ENCODE results near the gene KRT81. TPM values are rescaled to one million over a fixed set of nuclear protein-coding genes. Genes with fewer than 3 reads are reported as not detected.

The KRT81 gene
- total and polyA plus RNA-seq, 2 experiments from 2014 or later = 0.11 to 0.34 TPM

DNA sequence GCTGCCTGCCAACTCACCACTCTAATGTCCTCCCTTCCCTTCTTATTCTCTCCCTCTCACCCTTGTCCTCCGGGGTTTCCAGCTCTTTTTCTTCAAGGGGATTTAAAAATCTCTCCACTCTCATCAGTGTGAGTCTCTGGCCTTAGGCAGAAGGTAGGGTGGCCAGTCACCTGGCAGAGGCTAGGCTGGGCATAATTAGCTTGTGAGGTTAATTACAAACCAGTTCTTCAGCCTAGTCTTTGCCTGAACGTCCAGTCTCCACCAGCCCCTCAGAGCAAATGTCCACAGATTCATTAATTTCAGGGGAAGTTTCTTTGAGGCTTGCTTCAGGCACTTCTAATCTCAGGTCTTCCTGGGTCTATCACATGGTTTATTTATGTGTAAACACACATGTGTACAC is 51.6 kb downstream of the KRT81 start:
- Histone ChIP-seq H3K79me2 (ENCODE audit: insufficient read depth) (no peaks in the 10 kb centered on the region), H3K9me2 (ENCODE audit: insufficient read depth) (no peaks in the 10 kb centered on the region)

DNA sequence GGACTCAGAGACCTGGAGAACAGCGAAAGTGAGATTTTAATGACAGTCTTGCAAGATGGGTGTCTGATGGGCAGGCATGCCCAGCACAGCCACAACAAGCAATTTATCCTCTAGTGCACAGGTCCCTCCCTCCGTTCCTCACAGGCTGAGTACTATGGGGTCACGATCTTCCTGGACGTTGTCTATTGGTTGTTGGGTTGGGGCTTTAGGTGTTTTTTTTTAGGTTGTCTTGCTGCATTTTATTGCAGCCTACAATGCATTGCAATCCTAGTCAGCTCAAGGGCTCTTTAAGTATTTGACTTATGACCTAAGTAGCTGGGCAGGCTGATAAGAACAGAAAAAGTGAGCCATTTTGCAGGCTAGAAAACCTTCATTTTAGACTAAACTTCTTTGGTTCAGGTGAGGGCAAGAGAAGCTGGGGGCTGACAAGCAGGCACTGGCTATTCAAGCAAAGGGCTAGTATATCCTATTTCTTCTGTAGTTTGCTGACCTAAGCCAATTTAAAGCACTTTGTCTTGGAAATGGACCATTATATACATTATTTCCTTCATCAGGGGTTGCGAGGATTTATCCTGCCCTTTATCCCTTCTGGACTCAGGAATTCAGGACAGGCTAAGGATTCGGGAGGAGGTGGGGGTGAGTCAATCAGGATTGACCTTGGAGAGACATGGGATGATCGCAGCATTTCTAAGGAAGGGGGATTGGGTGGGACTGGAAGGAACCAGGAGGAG is 52.3 kb downstream of the KRT81 start:
- H4K20me1 ChIP-seq (ENCODE audit: insufficient read depth) = no peaks in the 10 kb centered on the region
- no peaks in the 10 kb centered on the region for H3K9me3 ChIP-seq (ENCODE audit: low read depth)
- H3K9me2 ChIP-seq (ENCODE audit: insufficient read depth) = no peaks in the 10 kb centered on the region
- in situ Hi-C loops (cut with MboI) = no loop called here
- no peaks in the 10 kb centered on the region for H3K27me3 ChIP-seq (replicated peaks; ENCODE audit: insufficient read depth)
- DNase-seq = no peak
- no peak overlapping the region for H2AFZ ChIP-seq
- H3K79me2 ChIP-seq (ENCODE audit: insufficient read depth) = no peaks in the 10 kb centered on the region
- no peak overlapping the region for H3K27ac ChIP-seq
- H3K4me3 ChIP-seq = no peak overlapping the region
- no peaks in the 10 kb centered on the region for H3F3A ChIP-seq (ENCODE audit: insufficient read depth)
- H3K4me2 ChIP-seq (ENCODE audit: unreplicated experiment) = no peak overlapping the region
- no peaks in the 10 kb centered on the region for H3K36me3 ChIP-seq (ENCODE audit: low read depth)
- WGBS, 2 experiments (ENCODE audit: low coverage in 1 of 2, low lambda C conversion rate in 2 of 2, missing lambda C conversion rate in 2 of 2) = 96% methylated on average over 7 of the region's 7 CpGs
- H3K9ac ChIP-seq = no peak overlapping the region
- H3K4me1 ChIP-seq (ENCODE audit: insufficient read depth) = peaks cover 18% of the 10 kb centered on the region
- TF ChIP-seq EZH2 (IDR thresholded peaks at IDR 0.05; ENCODE audit: insufficient read depth, poor library complexity, severe bottlenecking) = no peak
- TF ChIP-seq EZH2phosphoT487 (IDR thresholded peaks at IDR 0.05; ENCODE audit: insufficient read depth, low read depth) = no peak

More for the DNA sequence above, 51.6 kb downstream of the KRT81 start:
- no peak overlapping the region for H3K9ac ChIP-seq
- no peaks in the 10 kb centered on the region for H3K9me3 ChIP-seq (ENCODE audit: low read depth)
- WGBS, 2 experiments (ENCODE audit: low coverage in 1 of 2, low lambda C conversion rate in 2 of 2, missing lambda C conversion rate in 2 of 2) = 86 to 88% methylated on average over 2 of the region's 2 CpGs
- no peak overlapping the region for H3K4me2 ChIP-seq (ENCODE audit: unreplicated experiment)
- no peak overlapping the region for H3K27ac ChIP-seq
- H2AFZ ChIP-seq = no peak overlapping the region
- TF ChIP-seq EZH2phosphoT487 (IDR thresholded peaks at IDR 0.05; ENCODE audit: insufficient read depth, low read depth) (no peak), EZH2 (IDR thresholded peaks at IDR 0.05; ENCODE audit: insufficient read depth, poor library complexity, severe bottlenecking) (no peak)
- H3K4me1 ChIP-seq (ENCODE audit: insufficient read depth) = peaks cover 23% of the 10 kb centered on the region
- H4K20me1 ChIP-seq (ENCODE audit: insufficient read depth) = no peaks in the 10 kb centered on the region
- no peaks in the 10 kb centered on the region for H3K27me3 ChIP-seq (replicated peaks; ENCODE audit: insufficient read depth)
- no peaks in the 10 kb centered on the region for H3K36me3 ChIP-seq (ENCODE audit: low read depth)
- H3K4me3 ChIP-seq = no peak overlapping the region
- DNase-seq = no peak
- in situ Hi-C loops (cut with MboI) = no loop called here
- H3F3A ChIP-seq (ENCODE audit: insufficient read depth) = no peaks in the 10 kb centered on the region

DNA sequence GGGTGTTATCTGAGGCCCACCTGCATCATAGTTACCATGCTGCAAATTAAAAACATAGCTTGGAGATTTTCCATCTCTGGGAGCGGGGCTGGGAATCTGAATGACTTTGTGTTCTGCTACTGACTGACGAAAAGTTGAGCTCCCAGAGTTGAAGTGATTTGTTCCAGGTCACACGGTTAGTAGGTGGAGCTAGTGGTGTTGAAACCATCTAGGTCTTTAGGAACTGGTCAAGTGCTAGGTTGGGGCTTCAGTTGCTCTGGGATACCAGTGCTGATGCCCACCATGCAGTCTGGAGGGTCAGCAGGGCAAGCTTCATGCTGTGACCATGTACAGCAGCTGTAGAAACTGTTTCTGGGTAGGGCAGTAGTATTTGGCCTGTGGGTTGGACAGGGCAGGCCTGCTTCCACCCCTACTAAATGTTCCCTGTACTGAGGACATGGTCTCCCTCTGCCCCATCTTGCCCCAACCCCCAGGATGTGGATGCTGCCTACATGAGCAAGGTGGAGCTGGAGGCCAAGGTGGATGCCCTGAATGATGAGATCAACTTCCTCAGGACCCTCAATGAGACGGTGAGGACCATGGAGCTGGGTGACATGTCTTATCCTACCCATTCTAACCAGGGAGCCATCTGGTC is 53.0 kb downstream of the KRT81 start:
- TF ChIP-seq EZH2 (IDR thresholded peaks at IDR 0.05; ENCODE audit: insufficient read depth, poor library complexity, severe bottlenecking) (no peak), EZH2phosphoT487 (IDR thresholded peaks at IDR 0.05; ENCODE audit: insufficient read depth, low read depth) (no peak)
- no peak for DNase-seq
- Histone ChIP-seq H3K4me1 (ENCODE audit: insufficient read depth) (peaks cover 11% of the 10 kb centered on the region), H3K9me2 (ENCODE audit: insufficient read depth) (no peaks in the 10 kb centered on the region), H3F3A (ENCODE audit: insufficient read depth) (no peaks in the 10 kb centered on the region), H3K27me3 (replicated peaks; ENCODE audit: insufficient read depth) (no peaks in the 10 kb centered on the region), H3K9me3 (ENCODE audit: low read depth) (no peaks in the 10 kb centered on the region), H3K27ac (no peak overlapping the region), H4K20me1 (ENCODE audit: insufficient read depth) (no peaks in the 10 kb centered on the region), H3K4me2 (ENCODE audit: unreplicated experiment) (no peak overlapping the region), H3K36me3 (ENCODE audit: low read depth) (no peaks in the 10 kb centered on the region), H3K79me2 (ENCODE audit: insufficient read depth) (no peaks in the 10 kb centered on the region), H2AFZ (no peak overlapping the region), H3K4me3 (no peak overlapping the region), H3K9ac (no peak overlapping the region)
- 89 to 94% methylated on average over 4 of the region's 4 CpGs for WGBS, 2 experiments (ENCODE audit: low coverage in 1 of 2, low lambda C conversion rate in 2 of 2, missing lambda C conversion rate in 2 of 2)
- in situ Hi-C loops (cut with MboI) = no loop called here

DNA sequence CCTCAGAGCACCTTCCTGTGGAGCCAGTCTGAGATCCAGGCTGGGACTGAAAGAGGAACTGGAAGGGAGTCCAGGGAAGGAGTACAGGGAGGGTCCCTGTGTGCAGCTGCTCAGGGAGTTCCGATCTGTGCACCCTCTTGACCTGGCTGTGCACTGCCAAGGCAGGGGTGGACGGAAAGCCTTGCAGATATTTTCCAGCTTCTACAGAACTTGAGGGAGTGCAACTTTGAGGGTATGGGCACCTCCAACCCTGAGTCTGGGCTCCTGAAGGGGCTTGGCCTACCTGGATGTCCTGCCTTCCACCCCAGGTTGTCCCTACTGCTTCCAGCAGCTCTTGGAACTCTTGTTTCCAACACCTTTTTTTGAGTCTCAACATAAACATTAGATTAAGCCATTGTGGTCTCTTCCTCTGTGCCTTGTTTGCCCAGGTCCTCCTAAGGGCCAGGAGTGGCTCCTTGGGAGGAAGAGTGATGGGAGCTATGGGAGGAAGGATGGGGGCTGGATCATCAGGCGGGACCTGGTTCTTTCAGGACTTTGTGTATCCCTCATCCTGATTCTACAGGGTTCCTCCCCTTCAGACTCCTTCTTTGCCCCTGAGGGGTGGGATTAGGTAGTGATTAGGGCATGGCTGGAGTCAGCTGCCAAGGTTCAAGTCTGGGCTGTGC is 54.8 kb downstream of the KRT81 start:
- no peak overlapping the region for H2AFZ ChIP-seq
- no peaks in the 10 kb centered on the region for H3K27me3 ChIP-seq (replicated peaks; ENCODE audit: insufficient read depth)
- TF ChIP-seq EZH2phosphoT487 (IDR thresholded peaks at IDR 0.05; ENCODE audit: insufficient read depth, low read depth) (no peak), EZH2 (IDR thresholded peaks at IDR 0.05; ENCODE audit: insufficient read depth, poor library complexity, severe bottlenecking) (no peak)
- H3K4me3 ChIP-seq = no peak overlapping the region
- in situ Hi-C loops (cut with MboI) = no loop called here
- peaks cover 15% of the 10 kb centered on the region for H3K4me1 ChIP-seq (ENCODE audit: insufficient read depth)
- no peak overlapping the region for H3K9ac ChIP-seq
- no peaks in the 10 kb centered on the region for H3K79me2 ChIP-seq (ENCODE audit: insufficient read depth)
- H3K4me2 ChIP-seq (ENCODE audit: unreplicated experiment) = no peak overlapping the region
- no peak overlapping the region for H3K27ac ChIP-seq
- DNase-seq = no peak
- no peaks in the 10 kb centered on the region for H3K9me2 ChIP-seq (ENCODE audit: insufficient read depth)
- WGBS, 2 experiments (ENCODE audit: low coverage in 1 of 2, low lambda C conversion rate in 2 of 2, missing lambda C conversion rate in 2 of 2) = 97 to 100% methylated on average over 3 of the region's 3 CpGs
- H4K20me1 ChIP-seq (ENCODE audit: insufficient read depth) = no peaks in the 10 kb centered on the region
- no peaks in the 10 kb centered on the region for H3K36me3 ChIP-seq (ENCODE audit: low read depth)
- H3F3A ChIP-seq (ENCODE audit: insufficient read depth) = no peaks in the 10 kb centered on the region
- no peaks in the 10 kb centered on the region for H3K9me3 ChIP-seq (ENCODE audit: low read depth)

Other genes with a start within 250 kb of the KRT81 start
- 12.5 and 13.1 TPM in 2 replicates for gene NR4A1, start 240.1 kb downstream of the KRT81 start, total RNA-seq (2014; rRNA removed; shearing (Covaris generic))
- 10.2 and 11.1 TPM in 2 replicates for gene NR4A1, start 240.1 kb downstream of the KRT81 start, polyA plus RNA-seq (2016; fragmentation: Nextera tagmentation; extraction: Ambion mirVana)
- 113 and 139 TPM in 2 replicates for gene ATG101, start 221.6 kb downstream of the KRT81 start, total RNA-seq (2014; rRNA removed; shearing (Covaris generic))
- 77.3 and 77.9 TPM in 2 replicates for gene ATG101, start 221.6 kb downstream of the KRT81 start, polyA plus RNA-seq (2016; fragmentation: Nextera tagmentation; extraction: Ambion mirVana)
- gene SMIM41, start 211.8 kb downstream of the KRT81 start, total RNA-seq (2014; rRNA removed; shearing (Covaris generic)) = not detected in 2 replicates
- not detected in 2 replicates for gene SMIM41, start 211.8 kb downstream of the KRT81 start, polyA plus RNA-seq (2016; fragmentation: Nextera tagmentation; extraction: Ambion mirVana)
- gene KRT80, start 99.5 kb downstream of the KRT81 start, total RNA-seq (2014; rRNA removed; shearing (Covaris generic)) = 0.38 and 0.65 TPM in 2 replicates
- gene KRT80, start 99.5 kb downstream of the KRT81 start, polyA plus RNA-seq (2016; fragmentation: Nextera tagmentation; extraction: Ambion mirVana) = 1.3 TPM in 2 replicates
- gene KRT7, start 58.3 kb downstream of the KRT81 start, total RNA-seq (2014; rRNA removed; shearing (Covaris generic)) = 5.7 and 11.0 TPM in 2 replicates
- 14.4 and 17.4 TPM in 2 replicates for gene KRT7, start 58.3 kb downstream of the KRT81 start, polyA plus RNA-seq (2016; fragmentation: Nextera tagmentation; extraction: Ambion mirVana)
- 0.11 TPM in 1 of 2 replicates, not detected in the other for gene KRT86, start 16.9 kb downstream of the KRT81 start, total RNA-seq (2014; rRNA removed; shearing (Covaris generic))
- 0.16 and 0.27 TPM in 2 replicates for gene KRT86, start 16.9 kb downstream of the KRT81 start, polyA plus RNA-seq (2016; fragmentation: Nextera tagmentation; extraction: Ambion mirVana)
- not detected in 2 replicates for gene KRT83, start 29.9 kb upstream of the KRT81 start, total RNA-seq (2014; rRNA removed; shearing (Covaris generic))
- not detected in 2 replicates for gene KRT83, start 29.9 kb upstream of the KRT81 start, polyA plus RNA-seq (2016; fragmentation: Nextera tagmentation; extraction: Ambion mirVana)
- not detected in 2 replicates for gene KRT85, start 75.9 kb upstream of the KRT81 start, total RNA-seq (2014; rRNA removed; shearing (Covaris generic))
- gene KRT85, start 75.9 kb upstream of the KRT81 start, polyA plus RNA-seq (2016; fragmentation: Nextera tagmentation; extraction: Ambion mirVana) = not detected in 2 replicates
- gene KRT84, start 94.1 kb upstream of the KRT81 start, total RNA-seq (2014; rRNA removed; shearing (Covaris generic)) = not detected in 2 replicates
- gene KRT84, start 94.1 kb upstream of the KRT81 start, polyA plus RNA-seq (2016; fragmentation: Nextera tagmentation; extraction: Ambion mirVana) = not detected in 2 replicates
- gene KRT82, start 114.8 kb upstream of the KRT81 start, total RNA-seq (2014; rRNA removed; shearing (Covaris generic)) = not detected in 2 replicates
- not detected in 2 replicates for gene KRT82, start 114.8 kb upstream of the KRT81 start, polyA plus RNA-seq (2016; fragmentation: Nextera tagmentation; extraction: Ambion mirVana)
- gene KRT75, start 142.8 kb upstream of the KRT81 start, total RNA-seq (2014; rRNA removed; shearing (Covaris generic)) = not detected in 2 replicates
- not detected in 2 replicates for gene KRT75, start 142.8 kb upstream of the KRT81 start, polyA plus RNA-seq (2016; fragmentation: Nextera tagmentation; extraction: Ambion mirVana)
- not detected in 2 replicates for gene KRT6B, start 160.6 kb upstream of the KRT81 start, total RNA-seq (2014; rRNA removed; shearing (Covaris generic))
- not detected in 2 replicates for gene KRT6B, start 160.6 kb upstream of the KRT81 start, polyA plus RNA-seq (2016; fragmentation: Nextera tagmentation; extraction: Ambion mirVana)
- gene KRT6C, start 182.3 kb upstream of the KRT81 start, total RNA-seq (2014; rRNA removed; shearing (Covaris generic)) = not detected in 2 replicates
- not detected in 2 replicates for gene KRT6C, start 182.3 kb upstream of the KRT81 start, polyA plus RNA-seq (2016; fragmentation: Nextera tagmentation; extraction: Ambion mirVana)
- not detected in 2 replicates for gene KRT6A, start 201.7 kb upstream of the KRT81 start, total RNA-seq (2014; rRNA removed; shearing (Covaris generic))
- gene KRT6A, start 201.7 kb upstream of the KRT81 start, polyA plus RNA-seq (2016; fragmentation: Nextera tagmentation; extraction: Ambion mirVana) = not detected in 2 replicates
- not detected in 2 replicates for gene KRT5, start 228.9 kb upstream of the KRT81 start, total RNA-seq (2014; rRNA removed; shearing (Covaris generic))
- gene KRT5, start 228.9 kb upstream of the KRT81 start, polyA plus RNA-seq (2016; fragmentation: Nextera tagmentation; extraction: Ambion mirVana) = not detected in 2 replicates